GM12878 (cell line): ENCODE measurements around the gene MYCN. TPM values are rescaled to one million over a fixed set of nuclear protein-coding genes. Genes with fewer than 3 reads are reported as not detected.

Experiments
- ATAC-seq: fragments of 200-7000 bp; cut with Tn5 transposase; 3 replicates; pipeline ENCODE4 v1.9.1; 2020; ENCODE audit warnings: mild to moderate bottlenecking, moderate library complexity
- BruUV-seq: library from RNA; stranded (reverse); fragments of 400-500 nt; replicated peaks from 2 replicates; lab custom pipeline; 2021; lab: Mats Ljungman, UMichigan
- CTCF ChIA-PET: fragments of 300-600 bp; sonication (Branson Sonifier 250); formaldehyde crosslinking; extraction: SDS; loops from one replicate; lab custom pipeline; 2021; ENCODE audit warnings: inconsistent platforms; lab: Yijun Ruan, JAX
- POLR2A ChIA-PET: fragments of 350-600 bp; formaldehyde crosslinking; extraction: SDS; loops from one replicate; lab custom pipeline; 2021; ENCODE audit warnings: inconsistent platforms; lab: Charles Lee
- RAD21 ChIA-PET: fragments of 300-600 bp; sonication (Branson Sonifier 250); formaldehyde crosslinking; loops from one replicate; lab custom pipeline; 2023; ENCODE audit warnings: antibody characterized with exemption; ENCODE audit not compliant: unreplicated experiment; lab: Charles Lee
- SMC1A ChIA-PET: fragments of 300-600 bp; sonication (Branson Sonifier 250); formaldehyde crosslinking; loops from one replicate; lab custom pipeline; 2023; ENCODE audit not compliant: unreplicated experiment, uncharacterized antibody; lab: Charles Lee
- DNase-seq: peaks from one replicate; pipeline ENCODE4 v3.0.0-alpha.2; 2011; ENCODE audit warnings: low read depth, low spot score
- FAIRE-seq: peaks from 3 replicates; lab custom pipeline; 2011; peaks lifted over from hg19 to GRCh38; lab: Jason Lieb, UNC
- H2AFZ ChIP-seq: 2 replicates; pipeline ENCODE4 v1.6.0; 2011; ENCODE audit warnings: low read depth, low read length, control low read depth; ENCODE audit not compliant: control insufficient read depth
- H3K27ac ChIP-seq: 2 replicates; pipeline ENCODE4 v1.5.1; 2011; ENCODE audit warnings: control low read depth; ENCODE audit not compliant: control insufficient read depth, insufficient read depth
- H3K27me3 ChIP-seq, 2 experiments: replicated peaks in 1 of 2; 2 replicates each; pipeline versions ENCODE4 v1.6.0 to v1.6.1; 2011; ENCODE audit warnings: low read length in 1 of 2; ENCODE audit not compliant: control insufficient read depth in 2 of 2, insufficient read depth in 2 of 2
- H3K36me3 ChIP-seq, 2 experiments: 2 replicates each; pipeline ENCODE4 v1.5.1; 2011; ENCODE audit warnings: low read length in 1 of 2; ENCODE audit not compliant: control insufficient read depth in 2 of 2, insufficient read depth in 2 of 2
- H3K4me1 ChIP-seq: 2 replicates; pipeline ENCODE4 v1.6.1; 2011; ENCODE audit warnings: mild to moderate bottlenecking, low read length, moderate library complexity, mixed read lengths; ENCODE audit not compliant: control insufficient read depth, insufficient read depth
- H3K4me2 ChIP-seq: 2 replicates; pipeline ENCODE4 v1.6.0; 2011; ENCODE audit warnings: control low read depth; ENCODE audit not compliant: control insufficient read depth, insufficient read depth
- H3K4me3 ChIP-seq: fragments of 200-600 bp; sonication (generic); 2 replicates; pipeline ENCODE4 v1.5.1; 2016
- H3K79me2 ChIP-seq: 2 replicates; pipeline ENCODE4 v1.6.0; 2011; ENCODE audit warnings: low read length; ENCODE audit not compliant: control insufficient read depth, insufficient read depth
- H3K9ac ChIP-seq: 2 replicates; pipeline ENCODE4 v1.8.0; 2011; ENCODE audit warnings: low read length, control low read depth, mixed read lengths; ENCODE audit not compliant: control insufficient read depth, insufficient read depth
- H3K9me3 ChIP-seq: replicated peaks from 3 replicates; pipeline ENCODE4 v1.5.1; 2011; ENCODE audit warnings: mild to moderate bottlenecking, low read length; ENCODE audit not compliant: control insufficient read depth, insufficient read depth
- H4K20me1 ChIP-seq: 2 replicates; pipeline ENCODE4 v1.6.0; 2011; ENCODE audit not compliant: control insufficient read depth, insufficient read depth
- NFXL1 ChIP-seq: fragments of 450-650 bp; IDR thresholded peaks from 2 replicates; pipeline ENCODE4 v1.6.1; 2017; ENCODE audit warnings: antibody characterized with exemption, mild to moderate bottlenecking, borderline replicate concordance
- RBBP5 ChIP-seq: fragments of 200-600 bp; sonication (generic); conservative IDR thresholded peaks from 2 replicates; pipeline ENCODE4 v1.6.1; 2016
- SMAD1 ChIP-seq: fragments of 450-650 bp; IDR thresholded peaks from 2 replicates; pipeline ENCODE4 v1.6.1; 2018; ENCODE audit warnings: mild to moderate bottlenecking, low read depth; ENCODE audit not compliant: partially characterized antibody
- SMAD5 ChIP-seq: IDR thresholded peaks from 2 replicates; pipeline ENCODE4 v1.6.1; 2016; ENCODE audit warnings: antibody characterized with exemption, low read depth
- TAF1 ChIP-seq: IDR thresholded peaks from 2 replicates; pipeline ENCODE4 v1.6.1; 2011; ENCODE audit warnings: mild to moderate bottlenecking, low read depth, low read length, borderline replicate concordance
- TARDBP ChIP-seq: IDR thresholded peaks from 2 replicates; pipeline ENCODE4 v1.6.1; 2016; ENCODE audit warnings: borderline replicate concordance
- TCF7 ChIP-seq: IDR thresholded peaks from 2 replicates; pipeline ENCODE4 v1.6.1; 2014; ENCODE audit warnings: antibody characterized with exemption, borderline replicate concordance
- WGBS: methylation state at CpG from one replicate; pipeline ENCODE4 v1.1.6; 2016; ENCODE audit warnings: low lambda C conversion rate; ENCODE audit not compliant: insufficient replicate concordance, insufficient coverage; ENCODE audit errors: missing lambda C conversion rate; 5-methylcytosine and 5-hydroxymethylcytosine counted together
- in situ Hi-C: fragments of 300-500 bp; cut with MboI; formaldehyde crosslinking; loops from 9 replicates; pipeline ENCODE4 v1.14.3; 2018; ENCODE audit warnings: mixed read lengths
- intact Hi-C: fragments of 100-400 bp; cut with micrococcal nuclease; formaldehyde crosslinking; loops from one replicate; pipeline ENCODE4 v1.14.2; 2022; ENCODE audit not compliant: unreplicated experiment
- polyA plus RNA-seq, 11 experiments: library from polyadenylated mRNA; depleted of rRNA in 4 of 11; unstranded in 6 of 11; stranded (reverse) in 5 of 11; fragments of >200 nt; fragmentation: Nextera tagmentation in 4 of 11; fragmentation: Illumina TruSeq in 1 of 11; extraction: Ambion mirVana in 4 of 11; extraction: Trizol in 1 of 11; gene quantifications; 1 replicate in 1 of 11; 2 replicates in 10 of 11; pipeline versions ENCODE4 v1.2.1 to v1.2.3, GENCODE V29; 2011 to 2016; ENCODE audit warnings: inconsistent platforms in 2 of 11, missing spikeins in 2 of 11, low read depth in 1 of 11
- total RNA-seq, 4 experiments: library from RNA; depleted of rRNA in 3 of 4; stranded (reverse); fragments of >200 nt in 3 of 4; fragmentation: Illumina TruSeq in 1 of 4; extraction: Trizol in 1 of 4; gene quantifications; 2 replicates each; pipeline versions ENCODE4 v1.2.1 to v1.2.3, GENCODE V29; 2013 to 2021

Gene MYCN
- total and polyA plus RNA-seq, 10 of the 15 experiments (the other 5 are each of a cell fraction or from before 2014, with no cell fraction given): not detected

DNA sequence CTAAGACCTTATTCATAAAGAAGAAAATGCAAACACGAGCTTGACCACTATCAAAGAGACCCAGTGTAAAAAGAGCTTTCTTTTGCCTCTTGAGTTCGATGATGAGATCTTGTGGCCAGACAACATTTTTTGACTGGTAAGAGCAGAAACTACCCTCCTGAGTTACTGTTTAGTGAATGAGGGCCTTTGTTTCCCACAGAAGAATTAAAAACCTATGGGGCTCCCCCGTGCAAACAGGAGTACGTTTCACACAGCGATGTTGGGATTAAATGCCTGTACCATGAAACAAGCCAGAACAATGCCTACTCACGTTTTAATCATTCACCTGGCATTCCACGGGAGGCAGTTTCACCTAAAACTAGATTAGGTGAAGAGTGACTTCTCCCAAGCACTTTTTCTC, 36.0 kb downstream of the MYCN start:
- no peaks in the 10 kb centered on the region for H3K79me2 ChIP-seq
- RAD21 ChIA-PET: no interaction called here

DNA sequence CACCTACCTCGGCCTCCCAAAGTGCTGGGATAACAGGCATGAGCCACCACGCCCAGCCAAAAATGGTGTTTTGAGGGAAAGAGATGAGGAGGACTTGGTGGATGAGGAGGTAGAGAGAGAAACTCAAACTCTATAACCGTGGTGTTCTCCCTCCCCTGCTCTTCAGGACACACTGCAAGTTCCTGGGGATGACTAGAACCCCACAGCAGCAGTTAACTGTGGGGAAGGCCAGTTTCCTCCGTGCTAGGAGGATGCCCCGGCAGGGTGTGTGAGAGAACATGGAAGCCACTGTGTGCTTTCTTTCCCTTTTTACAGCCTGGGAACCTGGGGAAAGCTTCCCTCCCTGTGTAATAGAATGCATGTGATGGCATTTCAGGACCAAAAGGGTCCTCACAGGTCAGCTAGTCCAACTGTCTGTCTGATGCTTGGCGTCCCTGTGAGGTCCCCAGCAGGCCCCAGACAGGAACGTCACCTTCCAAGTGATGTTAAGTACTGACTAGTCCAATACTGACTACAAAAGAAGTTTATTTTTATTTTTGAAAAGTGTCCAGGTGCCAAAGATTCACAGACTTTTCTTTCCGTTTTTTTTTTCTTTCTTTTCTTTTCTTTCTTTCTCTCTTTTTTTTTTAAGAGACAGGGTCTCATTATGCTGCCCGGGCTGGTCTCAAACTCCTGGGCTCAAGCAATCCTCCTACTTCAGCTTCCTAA, 38.9 kb downstream of the MYCN start:
- Histone ChIP-seq H3K27me3 (0 out of 4 replicates have a peak, but pooled peaks cover 0 to 2% of the 10 kb centered on the region in 2 experiments), H3K36me3 (no peaks in the 10 kb centered on the region), H3K27ac (no peak overlapping the region), H3K9me3 (no peaks in the 10 kb centered on the region), H4K20me1 (no peaks in the 10 kb centered on the region), H3K4me3 (no peak overlapping the region), H3K4me2 (no peak overlapping the region), H2AFZ (no peak overlapping the region), H3K4me1 (no peaks in the 10 kb centered on the region), H3K79me2 (no peaks in the 10 kb centered on the region), H3K9ac (no peak overlapping the region)
- ChIA-PET POLR2A (no interaction called here), CTCF (no interaction called here), SMC1A (no interaction called here), RAD21 (no interaction called here)
- in situ Hi-C loops (no loop called here), intact Hi-C loops (no loop called here)
- ATAC-seq: no peak
- 29% methylated on average over 9 of the region's 9 CpGs for WGBS
- TF ChIP-seq TCF7 (no peak), NFXL1 (no peak), TAF1 (no peak)
- BruUV-seq: no TSS peak
- FAIRE-seq: no peak
- DNase-seq: no peak

More for the DNA sequence above, 36.0 kb downstream of the MYCN start:
- SMC1A ChIA-PET: no interaction called here
- H3K27ac ChIP-seq: no peak overlapping the region
- no peaks in the 10 kb centered on the region for H3K4me1 ChIP-seq
- H3K36me3 ChIP-seq: no peaks in the 10 kb centered on the region
- intact Hi-C loops: no loop called here
- BruUV-seq: no TSS peak
- CTCF ChIA-PET: no interaction called here
- ATAC-seq (no peak), DNase-seq (no peak), FAIRE-seq (no peak)
- no peak overlapping the region for H3K9ac ChIP-seq
- no peak overlapping the region for H2AFZ ChIP-seq
- H3K4me3 ChIP-seq: no peak overlapping the region
- H3K4me2 ChIP-seq: no peak overlapping the region
- H3K9me3 ChIP-seq: no peaks in the 10 kb centered on the region
- POLR2A ChIA-PET: no interaction called here
- TF ChIP-seq SMAD1 (no peak), RBBP5 (no peak), TARDBP (no peak), SMAD5 (no peak)
- no peaks in the 10 kb centered on the region for H4K20me1 ChIP-seq
- WGBS: 37% methylated on average over 7 of the region's 7 CpGs
- in situ Hi-C loops: no loop called here
- no peaks in the 10 kb centered on the region for H3K27me3 ChIP-seq
